Subcutaneous adipose tissue (tissue), 4 donors: Measurements from ENCODE around the gene ARHGEF17. TPM values are rescaled to one million over a fixed set of nuclear protein-coding genes. Genes with fewer than 3 reads are reported as not detected.

Experiments used
- total RNA-seq, 4 donors: library from RNA; depleted of rRNA; stranded (reverse); fragments of >200 nt; gene quantifications; one replicate each; pipeline ENCODE4 v1.1.0, GENCODE V29; 2016
- TF ChIP-seq, protein P1 (sequence below): fragments of 450-650 bp; IDR thresholded peaks from one replicate; pipeline ENCODE4 v1.5.1; 2016; ENCODE audit warnings: low read depth, mild to moderate bottlenecking, control low read depth, antibody characterized with exemption, moderate library complexity

Gene ARHGEF17
- total RNA-seq, 4 donors from 2014 or later: 13.1 to 95.1 (median 28.3) TPM

- TF ChIP-seq, protein P1, sequence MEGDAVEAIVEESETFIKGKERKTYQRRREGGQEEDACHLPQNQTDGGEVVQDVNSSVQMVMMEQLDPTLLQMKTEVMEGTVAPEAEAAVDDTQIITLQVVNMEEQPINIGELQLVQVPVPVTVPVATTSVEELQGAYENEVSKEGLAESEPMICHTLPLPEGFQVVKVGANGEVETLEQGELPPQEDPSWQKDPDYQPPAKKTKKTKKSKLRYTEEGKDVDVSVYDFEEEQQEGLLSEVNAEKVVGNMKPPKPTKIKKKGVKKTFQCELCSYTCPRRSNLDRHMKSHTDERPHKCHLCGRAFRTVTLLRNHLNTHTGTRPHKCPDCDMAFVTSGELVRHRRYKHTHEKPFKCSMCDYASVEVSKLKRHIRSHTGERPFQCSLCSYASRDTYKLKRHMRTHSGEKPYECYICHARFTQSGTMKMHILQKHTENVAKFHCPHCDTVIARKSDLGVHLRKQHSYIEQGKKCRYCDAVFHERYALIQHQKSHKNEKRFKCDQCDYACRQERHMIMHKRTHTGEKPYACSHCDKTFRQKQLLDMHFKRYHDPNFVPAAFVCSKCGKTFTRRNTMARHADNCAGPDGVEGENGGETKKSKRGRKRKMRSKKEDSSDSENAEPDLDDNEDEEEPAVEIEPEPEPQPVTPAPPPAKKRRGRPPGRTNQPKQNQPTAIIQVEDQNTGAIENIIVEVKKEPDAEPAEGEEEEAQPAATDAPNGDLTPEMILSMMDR: no peak
Measured at GRCh38 chr11:73394416-73395296, 86.6 kb downstream of the ARHGEF17 start.

DNA sequence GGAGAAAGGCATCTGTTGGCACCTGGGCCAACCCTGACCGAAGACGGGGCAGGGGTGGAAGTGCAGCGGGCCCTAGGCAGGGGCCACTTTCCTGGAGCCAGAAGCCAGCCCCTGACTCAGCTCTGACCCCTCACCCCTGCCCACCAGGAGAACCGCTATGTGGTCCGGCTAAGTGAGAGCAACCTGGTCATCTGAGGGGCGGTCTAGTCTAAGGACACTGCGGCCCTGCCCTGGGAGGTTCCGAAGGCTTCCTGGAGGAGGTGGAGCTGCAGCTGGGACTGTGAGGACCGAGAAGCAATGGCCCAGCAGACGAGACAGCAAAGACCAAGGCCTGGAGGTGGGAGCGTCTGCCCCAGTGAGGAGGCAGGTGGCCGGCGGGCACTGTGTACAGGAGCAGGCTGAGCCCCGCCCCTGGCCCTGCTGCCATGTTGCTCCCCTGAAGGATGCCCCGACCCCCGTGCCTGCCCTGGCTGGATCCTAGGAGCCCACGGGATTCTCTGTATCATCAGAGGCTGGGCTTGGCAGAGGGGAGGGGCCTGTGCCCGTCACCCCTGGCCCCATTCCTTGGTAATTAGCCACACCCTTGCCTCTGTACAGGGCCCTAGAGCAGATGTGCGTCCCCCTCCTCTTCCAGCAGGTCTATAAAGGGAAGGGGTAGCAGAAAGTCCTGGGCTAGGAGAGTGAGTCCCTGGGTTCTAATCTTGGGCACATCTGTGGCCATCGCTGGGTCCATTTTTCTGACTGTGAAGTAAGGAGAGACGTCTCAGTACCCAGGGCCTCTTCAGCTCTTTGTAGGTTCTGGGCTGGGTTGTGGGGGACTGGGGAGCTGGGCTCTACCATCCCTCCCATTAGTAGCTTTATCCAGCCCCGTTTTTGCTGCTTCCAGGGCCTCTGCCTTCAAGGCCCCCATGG, 87.5 kb downstream of the ARHGEF17 start:
- TF ChIP-seq, protein P1: no peak

GRCh38 chr11:73396251-73396930, 88.3 kb downstream of the ARHGEF17 start:
- TF ChIP-seq, protein P1: no peak

- TF ChIP-seq, protein P1: no peak
Measured at GRCh38 chr11:73396985-73397384, 88.9 kb downstream of the ARHGEF17 start.

DNA sequence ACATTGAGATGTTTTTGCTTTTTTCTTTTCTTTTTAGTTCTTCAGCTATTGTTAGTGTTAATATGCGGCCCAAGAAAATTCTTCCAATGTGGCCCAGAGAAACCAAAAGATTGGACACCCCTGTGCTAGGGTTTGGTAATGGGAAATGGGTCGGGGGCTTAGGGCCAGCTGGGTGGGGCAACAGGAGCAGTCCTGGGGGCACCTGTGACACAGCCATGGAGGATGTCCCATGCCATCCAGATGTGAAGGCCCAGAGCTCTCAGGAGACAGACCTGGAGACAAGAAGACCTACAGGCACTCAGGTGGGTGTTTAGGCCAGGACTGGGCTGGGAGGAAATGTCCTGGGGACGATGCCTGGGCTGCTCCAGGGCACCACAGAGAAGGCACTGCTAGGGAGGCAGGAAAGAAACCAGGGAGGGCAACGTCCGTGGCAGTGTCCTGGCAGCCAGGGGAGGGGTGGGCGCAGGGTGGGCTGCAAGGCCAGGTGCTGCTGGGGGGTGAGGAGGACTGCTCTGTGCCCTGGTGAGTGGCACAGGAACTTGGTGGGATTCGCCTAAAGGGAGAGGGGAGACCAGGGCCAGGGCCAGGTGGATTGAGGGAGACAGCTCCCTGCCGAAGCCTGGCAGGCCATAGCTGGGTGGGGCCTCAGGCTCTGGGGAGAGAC, 89.5 kb downstream of the ARHGEF17 start:
- TF ChIP-seq, protein P1: no peak

GRCh38 chr11:73398132-73398526, 90.1 kb downstream of the ARHGEF17 start:
- TF ChIP-seq, protein P1: no peak
